Keratinocyte (primary cell): Measurements from ENCODE around the gene ITPR1.

ENCODE experiments used
- EZH2 ChIP-seq: IDR thresholded peaks from one replicate; pipeline ENCODE4 v1.6.1; 2012; ENCODE audit warnings: inconsistent platforms, mild to moderate bottlenecking, low read length, moderate library complexity
- TF ChIP-seq, protein P1 (sequence below), 3 experiments: IDR thresholded peaks in 1 of 3; conservative IDR thresholded peaks in 1 of 3; optimal IDR thresholded peaks in 1 of 3; 2 replicates in 2 of 3; 3 replicates in 1 of 3; pipeline versions ENCODE3 to v1.5.1; 2011; ENCODE audit warnings: low read length in 3 of 3, mild to moderate bottlenecking in 3 of 3, moderate library complexity in 2 of 3, control low read depth in 1 of 3, inconsistent platforms in 1 of 3; ENCODE audit not compliant: insufficient read depth in 2 of 3; ENCODE audit errors: extremely low read depth in 1 of 3

DNA sequence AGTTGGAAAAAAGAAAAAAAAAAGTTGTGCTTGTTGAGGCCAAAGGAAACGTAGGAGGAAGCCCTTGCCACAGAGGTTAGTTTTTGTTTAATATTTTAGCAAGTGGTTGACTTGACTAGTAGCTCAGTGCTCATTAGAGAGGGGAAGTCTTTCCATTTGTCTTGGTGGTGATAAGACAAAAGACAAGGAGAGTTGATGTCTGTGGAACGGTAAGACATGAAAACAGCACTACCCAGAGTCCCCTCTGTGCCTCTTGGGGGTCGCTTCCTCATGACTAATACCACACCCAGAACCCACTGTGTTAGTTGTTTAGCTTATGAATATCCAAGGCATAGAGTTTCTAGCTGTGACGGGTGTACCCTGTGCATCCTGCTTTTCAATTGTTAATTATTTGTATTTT, 211.4 kb downstream of the ITPR1 start:
- TF ChIP-seq, protein P1, sequence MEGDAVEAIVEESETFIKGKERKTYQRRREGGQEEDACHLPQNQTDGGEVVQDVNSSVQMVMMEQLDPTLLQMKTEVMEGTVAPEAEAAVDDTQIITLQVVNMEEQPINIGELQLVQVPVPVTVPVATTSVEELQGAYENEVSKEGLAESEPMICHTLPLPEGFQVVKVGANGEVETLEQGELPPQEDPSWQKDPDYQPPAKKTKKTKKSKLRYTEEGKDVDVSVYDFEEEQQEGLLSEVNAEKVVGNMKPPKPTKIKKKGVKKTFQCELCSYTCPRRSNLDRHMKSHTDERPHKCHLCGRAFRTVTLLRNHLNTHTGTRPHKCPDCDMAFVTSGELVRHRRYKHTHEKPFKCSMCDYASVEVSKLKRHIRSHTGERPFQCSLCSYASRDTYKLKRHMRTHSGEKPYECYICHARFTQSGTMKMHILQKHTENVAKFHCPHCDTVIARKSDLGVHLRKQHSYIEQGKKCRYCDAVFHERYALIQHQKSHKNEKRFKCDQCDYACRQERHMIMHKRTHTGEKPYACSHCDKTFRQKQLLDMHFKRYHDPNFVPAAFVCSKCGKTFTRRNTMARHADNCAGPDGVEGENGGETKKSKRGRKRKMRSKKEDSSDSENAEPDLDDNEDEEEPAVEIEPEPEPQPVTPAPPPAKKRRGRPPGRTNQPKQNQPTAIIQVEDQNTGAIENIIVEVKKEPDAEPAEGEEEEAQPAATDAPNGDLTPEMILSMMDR (optimal IDR thresholded peaks at IDR 0.05 in 1 of 3, IDR thresholded peaks at IDR 0.05 in 1 of 3, conservative IDR thresholded peaks at IDR 0.05 in 1 of 3; ENCODE audit: extremely low read depth in 1 of 3, insufficient read depth in 2 of 3, low read length in 3 of 3): no peak
- TF ChIP-seq EZH2: no peak
